Activated CD4-positive, alpha-beta T cell treated with anti-CD3 and anti-CD28 coated beads, Interleukin-2, amount 10 ng/mL, durations not matched to agents 24 days and 14 days (primary cell): ENCODE data around the gene NCOA3. TPM values are rescaled to one million over a fixed set of nuclear protein-coding genes. Genes with fewer than 3 reads are reported as not detected.

Experiments
- DNase-seq: peaks from one replicate; pipeline ENCODE4 v3.0.0; 2022
- H3K27ac Mint-ChIP-seq: one replicate; pipeline ENCODE4 v1.8.0; 2022; ENCODE audit warnings: mild to moderate bottlenecking, mixed read lengths
- H3K27me3 Mint-ChIP-seq: one replicate; pipeline ENCODE4 v1.8.0; 2022; ENCODE audit warnings: mixed read lengths
- H3K36me3 Mint-ChIP-seq: one replicate; pipeline ENCODE4 v1.8.0; 2022; ENCODE audit warnings: low read depth, mild to moderate bottlenecking, mixed read lengths
- H3K4me1 Mint-ChIP-seq: one replicate; pipeline ENCODE4 v1.8.0; 2021; ENCODE audit warnings: mixed read lengths
- H3K4me3 Mint-ChIP-seq: one replicate; pipeline ENCODE4 v1.8.0; 2022; ENCODE audit warnings: mild to moderate bottlenecking, moderate library complexity, mixed read lengths
- H3K9me3 Mint-ChIP-seq: one replicate; pipeline ENCODE4 v1.8.0; 2021; ENCODE audit warnings: mixed read lengths
- intact Hi-C: fragments of 100-400 bp; cut with micrococcal nuclease; formaldehyde crosslinking; loops from one replicate; pipeline ENCODE4 v1.15.1; 2023
- total RNA-seq: library from RNA; stranded (reverse); gene quantifications from 2 replicates; pipeline ENCODE4 v1.2.3, GENCODE V29; 2022

NCOA3 gene
- total RNA-seq, 1 donor from 2014 or later = 140 TPM

DNA sequence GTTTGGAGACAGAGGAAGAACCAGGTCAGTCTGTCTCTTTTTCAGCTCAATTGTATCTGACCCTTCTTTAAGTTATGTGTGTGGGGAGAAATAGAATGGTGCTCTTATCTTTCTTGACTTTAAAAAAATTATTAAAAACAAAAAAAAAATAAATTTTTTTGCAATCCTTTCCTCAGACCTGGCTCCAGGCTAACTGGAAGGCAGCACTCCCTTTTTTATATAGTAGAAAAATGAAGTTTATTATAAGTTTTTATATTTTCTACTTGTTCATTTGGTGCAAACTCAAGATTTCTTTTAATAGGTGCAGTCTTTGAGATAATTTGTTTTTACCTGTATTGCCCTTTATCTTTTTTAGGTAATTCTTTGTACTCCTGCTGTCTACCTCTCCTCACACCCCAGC is 153.9 kb downstream of the NCOA3 start:
- Mint-ChIP-seq H3K27ac (no peak overlapping the region), H3K9me3 (no peaks in the 10 kb centered on the region), H3K4me1 (peaks cover 6% of the 10 kb centered on the region), H3K36me3 (peaks cover 55% of the 10 kb centered on the region), H3K27me3 (no peaks in the 10 kb centered on the region), H3K4me3 (no peak overlapping the region)
- DNase-seq = no peak
- intact Hi-C loops = no loop called here

DNA sequence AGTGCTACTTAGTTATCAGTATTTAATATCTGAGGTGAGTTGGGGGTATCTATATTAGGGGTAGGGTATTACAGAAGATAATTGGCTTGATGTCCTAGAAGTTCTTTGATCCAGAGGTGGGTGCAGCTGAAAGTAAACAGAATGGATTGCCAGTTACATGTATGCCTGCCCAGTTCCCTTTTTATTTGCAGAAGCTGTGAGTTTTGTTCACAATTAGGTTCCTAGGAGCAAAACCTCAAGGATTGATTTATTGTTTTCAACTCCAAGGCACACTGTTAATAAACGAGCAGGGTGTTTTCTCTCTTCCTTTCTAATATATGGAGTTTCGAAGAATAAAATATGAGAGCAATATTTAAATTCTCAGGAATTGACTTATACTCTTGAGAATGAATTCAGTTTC is 154.6 kb downstream of the NCOA3 start:
- no peaks in the 10 kb centered on the region for H3K9me3 Mint-ChIP-seq
- H3K27me3 Mint-ChIP-seq = no peaks in the 10 kb centered on the region
- H3K4me3 Mint-ChIP-seq = no peak overlapping the region
- no peak for DNase-seq
- H3K4me1 Mint-ChIP-seq = peaks cover 6% of the 10 kb centered on the region
- intact Hi-C loops = no loop called here
- H3K36me3 Mint-ChIP-seq = peaks cover 54% of the 10 kb centered on the region
- H3K27ac Mint-ChIP-seq = no peak overlapping the region

DNA sequence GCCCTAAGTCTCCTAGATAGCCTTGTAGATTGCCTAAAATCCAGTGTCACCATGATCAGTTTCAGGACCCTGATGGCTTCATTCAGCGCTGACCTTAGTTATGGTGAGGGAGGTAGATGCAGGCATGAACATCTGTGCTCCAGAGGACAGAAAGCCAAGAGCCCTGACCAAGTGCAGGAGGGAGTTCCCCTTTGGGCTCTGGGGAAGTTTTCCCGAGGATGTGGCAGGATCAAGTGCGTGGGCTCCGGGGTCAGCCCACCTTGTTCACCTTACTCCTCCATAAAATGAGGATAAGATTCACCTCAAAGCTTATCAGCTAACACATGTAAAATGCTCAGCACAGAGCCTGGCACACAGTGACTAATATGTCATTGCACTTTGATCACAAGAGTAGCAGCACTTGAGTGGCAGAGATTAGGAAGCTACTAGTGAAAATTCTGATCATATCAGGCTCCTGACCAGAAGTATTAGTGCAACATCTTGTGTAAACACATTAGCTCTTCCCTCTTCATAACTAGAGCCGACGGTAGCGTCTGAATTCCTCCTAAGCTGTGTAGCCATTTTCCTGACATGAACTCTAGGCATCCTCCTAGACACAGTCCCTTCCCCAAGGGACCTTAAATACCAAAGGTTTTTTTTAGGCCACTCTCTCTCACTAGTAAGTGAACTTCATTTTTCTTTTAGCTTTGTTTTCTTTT is 158.4 kb downstream of the NCOA3 start:
- intact Hi-C loops = no loop called here
- H3K36me3 Mint-ChIP-seq = peaks cover 35% of the 10 kb centered on the region
- peaks cover 8% of the 10 kb centered on the region for H3K4me1 Mint-ChIP-seq
- H3K9me3 Mint-ChIP-seq = no peaks in the 10 kb centered on the region
- no peak for DNase-seq
- H3K4me3 Mint-ChIP-seq = no peak overlapping the region
- H3K27ac Mint-ChIP-seq = peak overlapping the region; percentile 64
- no peaks in the 10 kb centered on the region for H3K27me3 Mint-ChIP-seq

DNA sequence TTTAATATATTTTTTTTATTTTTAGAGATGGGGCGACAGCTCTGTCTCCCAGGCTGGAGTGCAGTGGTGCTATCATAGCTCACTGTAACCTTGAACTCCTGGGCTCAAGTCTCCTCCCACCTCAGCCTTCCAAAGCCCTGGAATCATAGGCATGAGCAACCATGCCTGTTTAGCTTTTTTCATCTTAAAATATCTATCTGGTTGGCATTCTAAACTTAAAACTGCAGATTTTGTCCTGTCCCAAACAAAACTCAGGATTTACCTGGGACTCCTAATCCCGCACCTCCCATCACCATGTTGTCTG is 158.9 kb downstream of the NCOA3 start:
- no peak for DNase-seq

DNA sequence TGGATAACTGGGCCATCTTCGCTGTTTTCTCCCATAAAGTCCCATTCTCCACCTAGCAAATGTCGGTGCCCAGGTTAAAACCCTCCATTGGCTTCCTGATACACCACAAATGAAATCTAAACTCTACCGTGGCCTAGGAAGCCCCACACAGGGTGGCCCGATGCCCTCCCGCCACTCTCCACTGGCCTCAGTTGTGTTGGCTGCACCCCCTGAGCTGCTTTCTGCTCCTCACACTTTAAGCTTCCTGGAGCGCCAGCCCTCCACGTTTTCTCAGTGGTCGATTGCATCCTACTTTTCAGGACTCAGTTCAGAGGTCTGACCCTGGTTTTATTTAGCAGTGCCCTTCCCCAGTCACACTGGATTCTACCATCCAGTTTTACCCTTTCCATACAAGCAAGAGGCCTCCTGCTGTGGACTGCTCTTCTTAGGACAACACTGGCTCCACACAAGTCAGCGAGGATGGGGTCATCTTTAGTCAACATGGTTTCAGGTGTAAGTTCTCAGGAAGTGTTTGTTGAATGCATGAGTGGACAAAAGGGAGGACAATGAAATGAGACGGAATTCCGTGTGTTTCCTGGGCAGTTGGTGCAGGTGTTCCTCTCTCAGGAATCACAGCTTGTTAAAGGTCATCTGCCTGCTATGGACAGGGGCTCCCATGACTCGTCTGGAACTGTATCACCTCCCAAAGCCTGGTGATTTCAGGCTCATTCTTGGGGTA is 159.5 kb downstream of the NCOA3 start:
- no peak for DNase-seq

More for the DNA sequence above, 158.9 kb downstream of the NCOA3 start:
- Mint-ChIP-seq H3K4me3 (no peak overlapping the region), H3K27ac (no peak overlapping the region), H3K27me3 (no peaks in the 10 kb centered on the region), H3K36me3 (peaks cover 30% of the 10 kb centered on the region), H3K9me3 (no peaks in the 10 kb centered on the region), H3K4me1 (peaks cover 8% of the 10 kb centered on the region)
- intact Hi-C loops = no loop called here

DNA sequence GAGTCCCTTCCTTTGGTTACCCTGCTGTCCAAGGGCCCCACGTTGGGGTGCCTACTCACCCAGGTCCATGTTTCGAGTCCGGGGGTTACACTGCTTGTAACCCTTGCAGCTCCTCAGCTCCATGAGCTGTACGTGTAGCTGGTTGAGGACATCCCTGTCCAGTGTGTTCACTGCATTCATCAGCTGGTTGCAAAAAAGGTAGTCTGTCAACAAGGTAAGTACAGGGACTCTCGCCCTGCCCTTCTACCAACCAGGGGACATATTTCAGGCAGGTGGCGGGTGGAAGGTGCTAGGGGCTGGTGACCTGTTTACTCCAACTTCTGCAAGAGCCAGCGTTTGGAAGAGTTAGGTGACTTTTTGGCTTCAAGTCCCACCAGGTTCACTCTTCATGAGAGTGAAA is 160.0 kb downstream of the NCOA3 start:
- Mint-ChIP-seq H3K27me3 (no peaks in the 10 kb centered on the region), H3K4me1 (peaks cover 8% of the 10 kb centered on the region), H3K9me3 (no peaks in the 10 kb centered on the region), H3K36me3 (peaks cover 29% of the 10 kb centered on the region), H3K27ac (peak overlapping the region; percentile 25), H3K4me3 (no peak overlapping the region)
- intact Hi-C loops = no loop called here
- DNase-seq = no peak

More for the DNA sequence above, 159.5 kb downstream of the NCOA3 start:
- no peaks in the 10 kb centered on the region for H3K27me3 Mint-ChIP-seq
- no peaks in the 10 kb centered on the region for H3K9me3 Mint-ChIP-seq
- H3K27ac Mint-ChIP-seq = peak overlapping the region; percentile 25
- H3K36me3 Mint-ChIP-seq = peaks cover 31% of the 10 kb centered on the region
- no peak overlapping the region for H3K4me3 Mint-ChIP-seq
- intact Hi-C loops = no loop called here
- H3K4me1 Mint-ChIP-seq = peaks cover 8% of the 10 kb centered on the region

DNA sequence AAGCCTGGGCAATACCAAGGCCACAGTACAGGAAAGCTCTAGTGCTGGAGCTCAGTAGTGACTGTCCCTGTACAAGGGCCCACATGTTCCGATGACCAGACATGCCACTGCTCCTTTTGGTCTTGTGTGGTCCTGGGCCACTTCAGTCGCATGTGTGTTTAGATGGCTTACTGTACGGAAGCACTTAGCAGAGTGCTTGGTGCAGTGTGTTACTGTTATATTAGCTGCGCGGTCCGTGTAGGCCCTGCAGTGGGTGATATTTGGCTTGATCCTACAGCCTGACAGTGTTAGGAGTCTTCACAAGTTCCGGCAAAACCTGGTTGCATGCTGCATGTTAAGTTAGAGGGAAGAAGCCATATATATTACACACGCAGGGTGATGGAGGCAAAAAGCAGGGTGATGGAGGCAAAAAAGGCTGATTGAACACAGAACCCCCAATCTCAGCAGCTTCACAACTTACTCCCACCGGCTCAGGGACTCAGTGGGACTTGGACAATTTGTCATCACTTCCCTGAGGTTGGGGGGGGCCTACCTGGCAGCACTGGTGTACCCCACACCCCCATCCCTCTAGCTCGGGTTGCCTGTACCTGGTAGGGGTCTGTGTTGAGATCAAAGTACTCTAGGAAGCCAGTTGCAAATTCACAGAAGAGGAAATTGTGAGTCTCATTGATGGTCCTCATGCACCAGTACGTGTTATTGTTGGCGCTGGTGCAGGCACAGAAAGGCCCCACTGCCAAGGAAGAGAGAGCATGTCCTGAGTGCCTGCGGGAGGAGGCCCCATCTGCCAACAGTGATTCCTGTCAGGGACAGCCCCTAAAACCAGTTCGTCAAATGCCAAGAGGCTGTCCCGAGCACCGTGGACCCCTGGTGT is 161.0 kb downstream of the NCOA3 start:
- no peak overlapping the region for H3K27ac Mint-ChIP-seq
- intact Hi-C loops = no loop called here
- DNase-seq = no peak

DNA sequence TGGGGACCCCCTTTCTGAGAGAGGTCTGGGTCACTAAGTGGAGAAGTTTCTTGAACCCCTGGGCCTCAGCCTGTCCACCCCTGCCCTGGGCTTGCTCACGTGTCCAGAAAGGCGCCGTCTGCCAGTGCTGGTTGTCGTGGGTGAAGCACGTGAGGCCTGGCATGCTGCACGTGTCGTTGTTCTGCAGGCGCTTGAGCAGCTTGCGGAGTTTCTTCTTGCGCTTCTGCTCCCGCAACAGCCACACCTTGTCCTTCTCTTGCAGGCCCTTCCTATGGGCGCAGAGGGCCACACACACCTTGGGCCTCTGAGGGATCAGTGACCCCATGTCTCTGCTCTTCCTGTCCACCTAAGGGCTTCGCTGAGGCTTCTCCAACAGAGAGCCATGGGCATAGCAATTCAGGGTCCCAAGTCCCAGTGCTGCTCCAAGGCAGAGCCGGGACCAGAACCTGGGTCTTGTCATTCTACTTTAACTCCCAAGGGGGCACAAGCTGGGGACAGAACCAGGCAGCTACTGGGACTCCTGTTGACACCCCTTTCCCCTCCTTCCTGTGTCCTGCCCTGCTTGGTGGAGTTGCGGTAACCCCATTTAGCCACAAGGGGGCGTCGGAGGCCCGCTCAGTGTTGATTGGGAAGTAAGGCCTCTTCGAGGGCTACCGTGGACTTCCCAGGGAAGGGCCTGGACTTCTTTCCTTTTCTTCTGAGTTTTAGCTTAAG is 161.8 kb downstream of the NCOA3 start:
- peak; percentile 93 for DNase-seq
- peak overlapping the region; percentile 11 for H3K27ac Mint-ChIP-seq
- intact Hi-C loops = no loop called here
- H3K27me3 Mint-ChIP-seq = no peaks in the 10 kb centered on the region
- H3K4me3 Mint-ChIP-seq = no peak overlapping the region
- no peaks in the 10 kb centered on the region for H3K9me3 Mint-ChIP-seq
- H3K36me3 Mint-ChIP-seq = peaks cover 15% of the 10 kb centered on the region
- peaks cover 8% of the 10 kb centered on the region for H3K4me1 Mint-ChIP-seq

More for the DNA sequence above, 161.0 kb downstream of the NCOA3 start:
- Mint-ChIP-seq H3K27me3 (no peaks in the 10 kb centered on the region), H3K9me3 (no peaks in the 10 kb centered on the region), H3K4me1 (peaks cover 8% of the 10 kb centered on the region), H3K4me3 (no peak overlapping the region), H3K36me3 (peaks cover 22% of the 10 kb centered on the region)

DNA sequence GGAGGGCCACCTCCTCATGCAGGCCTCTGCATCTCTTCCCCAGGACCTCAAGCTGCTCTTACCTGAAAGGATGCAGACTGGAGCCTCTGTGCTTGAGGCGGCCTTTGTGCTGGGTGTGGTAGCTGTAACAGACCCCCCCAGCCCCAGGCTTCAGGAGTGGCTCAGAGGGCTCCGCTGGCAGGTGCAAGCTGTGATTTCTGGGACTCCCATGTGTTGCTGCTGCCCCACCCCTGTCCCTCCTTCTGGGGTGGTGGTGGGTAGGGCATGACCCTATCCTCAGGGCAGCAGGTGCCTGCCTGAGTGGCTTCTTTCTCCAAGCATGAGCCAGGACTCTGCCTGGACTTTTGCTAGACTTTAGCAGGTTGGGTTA is 162.4 kb downstream of the NCOA3 start:
- intact Hi-C loops = no loop called here
- H3K27me3 Mint-ChIP-seq = no peaks in the 10 kb centered on the region

DNA sequence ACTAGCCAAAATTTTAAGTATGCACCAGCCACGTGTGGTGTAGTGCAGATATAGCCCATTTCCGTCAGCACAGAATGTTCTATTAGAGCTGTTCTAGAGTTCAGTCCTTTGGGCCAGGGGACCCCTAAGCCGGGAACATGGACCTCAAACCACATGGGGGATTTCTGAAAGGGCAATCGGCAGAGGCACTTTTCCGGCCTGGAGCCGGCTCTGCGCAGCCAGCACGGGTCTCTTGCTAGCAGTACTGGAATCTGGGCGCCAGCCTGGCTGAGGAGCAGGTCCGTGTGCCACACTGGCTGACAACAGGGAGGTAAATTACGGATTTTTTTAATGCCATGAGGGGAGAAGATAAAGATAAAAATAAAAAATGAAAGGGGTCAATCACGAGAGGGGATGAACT is 163.1 kb downstream of the NCOA3 start:
- intact Hi-C loops = no loop called here

More for the DNA sequence above, 162.4 kb downstream of the NCOA3 start:
- Mint-ChIP-seq H3K27ac (no peak overlapping the region), H3K4me3 (no peak overlapping the region), H3K9me3 (no peaks in the 10 kb centered on the region), H3K36me3 (peaks cover 15% of the 10 kb centered on the region), H3K4me1 (peaks cover 8% of the 10 kb centered on the region)
- DNase-seq = no peak

DNA sequence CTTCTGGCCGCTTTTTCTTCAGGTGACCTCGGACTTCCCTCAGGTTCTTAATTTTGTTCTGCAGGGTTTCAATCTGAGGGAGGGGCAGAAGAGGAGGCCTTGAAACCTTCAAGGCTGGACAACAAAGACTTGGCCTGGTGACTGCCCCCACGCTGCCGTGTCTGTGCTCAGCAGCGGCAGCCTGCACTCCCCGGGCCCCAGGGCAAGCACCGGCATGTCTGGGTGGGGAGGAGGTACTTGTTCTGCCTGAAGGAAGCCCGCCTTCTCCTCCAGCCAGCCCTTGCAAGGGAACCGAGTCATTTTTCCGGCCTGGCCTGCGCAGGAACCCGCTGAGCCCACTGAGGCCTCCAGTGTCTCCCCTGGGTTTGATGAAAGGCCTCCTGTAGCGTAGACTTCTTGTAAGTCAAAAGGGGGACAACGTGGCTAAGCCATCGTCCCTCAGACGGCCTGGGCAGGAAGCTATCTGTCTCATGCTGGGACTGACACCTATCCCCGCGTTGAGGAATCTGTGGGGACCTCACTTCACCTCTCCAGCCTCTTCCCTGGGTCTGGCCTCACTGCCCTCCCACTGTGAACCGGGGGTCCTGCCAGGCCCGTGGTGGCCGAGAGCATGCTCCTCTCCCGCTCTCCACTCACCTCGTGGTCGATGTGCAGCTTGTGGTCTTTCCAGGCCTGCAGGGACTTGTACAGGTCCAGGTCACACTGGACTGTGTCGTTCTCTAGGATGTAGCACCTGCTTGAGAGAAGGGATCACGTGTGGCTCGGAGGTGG is 163.7 kb downstream of the NCOA3 start:
- Mint-ChIP-seq H3K9me3 (no peaks in the 10 kb centered on the region), H3K4me1 (peaks cover 6% of the 10 kb centered on the region), H3K36me3 (peaks cover 12% of the 10 kb centered on the region), H3K27ac (no peak overlapping the region), H3K4me3 (no peak overlapping the region), H3K27me3 (no peaks in the 10 kb centered on the region)
- no peak for DNase-seq
- intact Hi-C loops = no loop called here

More for the DNA sequence above, 163.1 kb downstream of the NCOA3 start:
- no peak overlapping the region for H3K27ac Mint-ChIP-seq
- peaks cover 13% of the 10 kb centered on the region for H3K36me3 Mint-ChIP-seq
- no peaks in the 10 kb centered on the region for H3K9me3 Mint-ChIP-seq
- H3K4me3 Mint-ChIP-seq = no peak overlapping the region
- DNase-seq = no peak
- H3K4me1 Mint-ChIP-seq = peaks cover 6% of the 10 kb centered on the region
- H3K27me3 Mint-ChIP-seq = no peaks in the 10 kb centered on the region

DNA sequence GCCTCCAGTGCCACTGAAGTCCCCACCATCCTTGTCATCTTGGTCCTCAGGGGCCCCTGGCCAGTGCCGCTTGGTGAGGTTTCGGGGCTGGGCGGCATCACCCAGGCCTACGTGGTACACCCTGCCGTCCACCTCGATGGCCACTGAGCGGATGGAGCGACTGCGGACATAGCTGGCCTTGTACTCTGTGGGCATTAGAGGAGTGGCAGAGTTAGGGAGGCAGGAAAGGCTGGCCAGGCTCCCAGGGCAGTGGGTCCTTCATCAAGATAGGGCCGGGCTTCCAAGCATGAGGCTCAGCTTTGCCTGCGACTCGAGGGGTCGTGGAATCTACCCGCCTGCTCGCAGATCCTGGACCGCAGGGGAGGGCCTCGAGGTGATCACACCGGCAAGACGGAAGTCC is 164.6 kb downstream of the NCOA3 start:
- intact Hi-C loops = no loop called here

DNA sequence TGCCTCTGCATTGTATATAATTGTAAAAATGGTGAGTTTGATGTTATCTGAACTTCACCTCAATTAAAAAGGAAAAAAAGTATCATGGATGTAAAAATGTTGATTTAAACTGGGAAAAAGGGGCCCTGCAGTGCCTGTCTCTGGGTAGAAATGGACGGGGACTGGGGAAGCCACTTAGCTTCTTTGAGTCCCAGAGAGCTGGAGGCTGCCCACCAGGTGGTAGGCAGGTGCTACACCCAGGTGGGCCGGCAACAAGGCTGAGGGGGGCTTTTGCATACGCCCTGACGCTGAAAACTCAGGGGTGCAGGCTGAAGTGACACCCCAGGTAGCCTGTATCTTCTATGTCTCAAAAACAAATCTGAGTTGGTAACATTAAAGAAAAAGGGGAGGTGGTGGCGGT is 165.4 kb downstream of the NCOA3 start:
- no peak overlapping the region for H3K4me3 Mint-ChIP-seq
- H3K27ac Mint-ChIP-seq = no peak overlapping the region

More for the DNA sequence above, 164.6 kb downstream of the NCOA3 start:
- Mint-ChIP-seq H3K36me3 (peaks cover 6% of the 10 kb centered on the region), H3K4me1 (peaks cover 6% of the 10 kb centered on the region), H3K9me3 (no peaks in the 10 kb centered on the region), H3K27me3 (no peaks in the 10 kb centered on the region), H3K27ac (no peak overlapping the region), H3K4me3 (no peak overlapping the region)
- DNase-seq = no peak

More for the DNA sequence above, 165.4 kb downstream of the NCOA3 start:
- intact Hi-C loops = no loop called here
- H3K4me1 Mint-ChIP-seq = peaks cover 6% of the 10 kb centered on the region
- H3K27me3 Mint-ChIP-seq = no peaks in the 10 kb centered on the region
- H3K9me3 Mint-ChIP-seq = no peaks in the 10 kb centered on the region
- DNase-seq = no peak
- H3K36me3 Mint-ChIP-seq = peaks cover 3% of the 10 kb centered on the region
